ENCODE measurements around the gene TEN1. TPM values are rescaled to one million over a fixed set of nuclear protein-coding genes. Genes with fewer than 3 reads are reported as not detected.

Gene TEN1
- total RNA-seq, 1 donor from 2014 or later, result 5.9 TPM

DNA sequence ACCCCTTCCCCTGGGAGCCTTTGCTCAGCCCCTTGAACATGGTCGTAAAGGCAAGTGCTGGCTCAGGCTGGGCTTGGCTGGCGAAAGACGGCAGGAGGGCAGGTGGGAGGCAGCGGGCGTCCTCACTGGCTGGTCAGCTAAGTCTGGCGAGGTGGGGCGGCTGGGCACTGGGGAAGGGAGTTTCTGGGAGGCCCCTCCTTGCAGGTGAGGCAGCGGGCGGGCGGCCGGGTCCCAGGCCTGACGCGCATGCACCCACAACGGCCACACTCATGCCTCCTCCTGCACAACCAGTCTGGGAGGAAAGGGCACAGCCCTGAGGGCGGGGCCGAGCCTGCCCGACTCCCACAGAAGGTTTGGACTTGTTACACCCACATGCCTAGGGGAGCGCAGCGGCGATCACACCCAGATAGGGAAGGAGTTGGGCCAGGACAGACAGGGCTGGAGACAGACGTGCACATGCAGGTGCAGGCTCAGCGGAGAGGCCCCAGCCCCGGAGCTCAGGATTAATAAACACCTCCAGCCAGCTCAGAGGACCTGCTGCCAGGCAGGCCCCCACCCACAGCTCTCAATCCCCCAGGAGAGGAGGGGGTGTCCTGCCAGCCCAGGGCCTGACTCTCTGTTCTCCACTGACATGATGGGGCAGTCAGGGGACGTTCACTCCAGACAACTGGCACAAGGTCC, 48.3 kb downstream of the TEN1 start, which contains the start of gene EVPL:
Gene EVPL (minus strand): TSS at position 148 of the 681 bp plus-strand sequence. CDS start 108 bp downstream, at position 40.
- no peaks in the 10 kb centered on the region for H3K36me3 Mint-ChIP-seq
- Histone ChIP-seq H4K20me1 (ENCODE audit: low read depth) (peaks cover 5% of the 10 kb centered on the region), H3K9ac (no peak within 1 kb of the TSS), H3K36me3 (no peaks in the 10 kb centered on the region), H3K27ac (no peak within 1 kb of the TSS), H3F3A (ENCODE audit: low read depth) (peaks cover 21% of the 10 kb centered on the region), H3K4me2 (no peak within 1 kb of the TSS), H3K9me3 (ENCODE audit: low read depth) (no peaks in the 10 kb centered on the region), H3K4me3 (no peak within 1 kb of the TSS), H3K79me2 (ENCODE audit: low read depth) (no peaks in the 10 kb centered on the region), H3K4me1 (peaks cover 5% of the 10 kb centered on the region), H3K27me3 (no peaks in the 10 kb centered on the region), H2AFZ (replicated peaks) (no peak within 1 kb of the TSS)
- TF ChIP-seq, protein P1, sequence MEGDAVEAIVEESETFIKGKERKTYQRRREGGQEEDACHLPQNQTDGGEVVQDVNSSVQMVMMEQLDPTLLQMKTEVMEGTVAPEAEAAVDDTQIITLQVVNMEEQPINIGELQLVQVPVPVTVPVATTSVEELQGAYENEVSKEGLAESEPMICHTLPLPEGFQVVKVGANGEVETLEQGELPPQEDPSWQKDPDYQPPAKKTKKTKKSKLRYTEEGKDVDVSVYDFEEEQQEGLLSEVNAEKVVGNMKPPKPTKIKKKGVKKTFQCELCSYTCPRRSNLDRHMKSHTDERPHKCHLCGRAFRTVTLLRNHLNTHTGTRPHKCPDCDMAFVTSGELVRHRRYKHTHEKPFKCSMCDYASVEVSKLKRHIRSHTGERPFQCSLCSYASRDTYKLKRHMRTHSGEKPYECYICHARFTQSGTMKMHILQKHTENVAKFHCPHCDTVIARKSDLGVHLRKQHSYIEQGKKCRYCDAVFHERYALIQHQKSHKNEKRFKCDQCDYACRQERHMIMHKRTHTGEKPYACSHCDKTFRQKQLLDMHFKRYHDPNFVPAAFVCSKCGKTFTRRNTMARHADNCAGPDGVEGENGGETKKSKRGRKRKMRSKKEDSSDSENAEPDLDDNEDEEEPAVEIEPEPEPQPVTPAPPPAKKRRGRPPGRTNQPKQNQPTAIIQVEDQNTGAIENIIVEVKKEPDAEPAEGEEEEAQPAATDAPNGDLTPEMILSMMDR (IDR thresholded peaks at IDR 0.05), result no peak
- H3K4me1 Mint-ChIP-seq, result peaks cover 14% of the 10 kb centered on the region
- DNase-seq (ENCODE audit: low spot score), result no peak
- peaks cover 3% of the 10 kb centered on the region for H3K27me3 Mint-ChIP-seq (ENCODE audit: insufficient read depth, low read depth)
- no peak within 1 kb of the TSS for H3K27ac Mint-ChIP-seq
- no peaks in the 10 kb centered on the region for H3K9me3 Mint-ChIP-seq
- no peak within 1 kb of the TSS for H3K4me3 Mint-ChIP-seq

DNA sequence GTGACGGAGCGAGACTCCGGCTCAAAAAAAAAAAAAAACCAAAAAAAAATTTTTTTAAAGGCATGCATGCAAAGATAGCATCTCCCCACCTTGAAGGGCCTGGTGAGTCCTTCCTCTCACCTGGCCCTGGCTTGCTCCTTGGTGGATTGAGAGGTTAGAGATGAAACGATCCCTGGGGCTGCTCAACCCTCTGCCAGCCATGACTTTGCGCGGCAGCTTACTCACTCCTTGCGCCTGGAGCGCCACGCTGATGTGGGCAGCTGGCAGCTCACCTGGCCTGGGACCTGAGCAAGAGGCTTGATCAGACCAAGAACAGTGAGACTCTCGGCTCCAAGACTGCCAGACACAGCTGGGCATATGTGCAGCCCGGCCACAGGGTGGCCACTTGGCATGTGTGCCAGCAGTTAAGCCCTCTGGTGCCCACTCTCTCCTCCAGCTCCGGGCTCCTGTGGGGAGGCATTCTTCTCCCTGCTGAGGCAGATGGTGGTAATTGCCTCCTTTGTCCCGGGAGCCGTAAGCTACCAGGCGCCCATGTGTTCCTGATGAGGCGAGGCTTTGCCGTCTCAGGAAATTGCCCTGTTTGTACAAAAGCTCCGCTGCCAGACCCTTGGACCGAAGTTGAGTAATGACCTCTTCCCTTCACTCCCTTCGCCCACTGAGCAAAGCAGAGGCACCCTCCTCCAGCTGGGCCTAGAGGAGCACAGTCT, 53.2 kb downstream of the TEN1 start:
- Histone ChIP-seq H2AFZ (replicated peaks) (no peak overlapping the region), H3K9me3 (ENCODE audit: low read depth) (no peaks in the 10 kb centered on the region), H3K4me3 (no peak overlapping the region), H3K27me3 (no peaks in the 10 kb centered on the region), H3F3A (ENCODE audit: low read depth) (peaks cover 30% of the 10 kb centered on the region), H3K4me2 (no peak overlapping the region), H3K4me1 (peaks cover 15% of the 10 kb centered on the region), H3K9ac (no peak overlapping the region), H4K20me1 (ENCODE audit: low read depth) (peaks cover 5% of the 10 kb centered on the region), H3K36me3 (no peaks in the 10 kb centered on the region), H3K27ac (no peak overlapping the region), H3K79me2 (ENCODE audit: low read depth) (no peaks in the 10 kb centered on the region)
- H3K36me3 Mint-ChIP-seq, result peaks cover 1% of the 10 kb centered on the region
- peaks cover 2% of the 10 kb centered on the region for H3K9me3 Mint-ChIP-seq
- TF ChIP-seq EZH2 (IDR thresholded peaks at IDR 0.05), result no peak
- TF ChIP-seq EZH2phosphoT487 (IDR thresholded peaks at IDR 0.05), result no peak
- TF ChIP-seq, protein P1 (IDR thresholded peaks at IDR 0.05), result no peak
- H3K27ac Mint-ChIP-seq, result no peak overlapping the region
- no peak overlapping the region for H3K4me3 Mint-ChIP-seq
- H3K27me3 Mint-ChIP-seq (ENCODE audit: insufficient read depth, low read depth), result peaks cover 6% of the 10 kb centered on the region
- peaks cover 16% of the 10 kb centered on the region for H3K4me1 Mint-ChIP-seq
- DNase-seq (ENCODE audit: low spot score), result no peak

DNA sequence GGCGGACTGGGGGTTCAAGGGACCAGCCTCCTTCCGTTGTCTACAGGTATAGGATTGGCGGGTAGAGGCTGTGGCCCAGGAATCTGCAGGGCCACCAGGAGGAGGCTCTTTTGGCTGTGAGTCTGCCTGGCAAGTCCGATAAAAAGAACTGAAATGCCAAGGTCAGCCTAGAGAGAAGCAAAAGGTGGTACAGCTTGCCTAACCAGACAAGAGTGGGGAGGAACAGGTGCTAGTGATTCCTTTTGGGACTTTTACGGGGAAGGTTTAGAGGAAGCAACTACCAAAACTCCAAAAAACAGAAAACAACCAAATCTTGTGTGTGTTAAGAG, 53.7 kb downstream of the TEN1 start:
- H3K36me3 Mint-ChIP-seq, result peaks cover 1% of the 10 kb centered on the region
- no peak overlapping the region for H3K4me3 ChIP-seq
- H3K4me1 ChIP-seq, result peaks cover 20% of the 10 kb centered on the region
- H3K9me3 ChIP-seq (ENCODE audit: low read depth), result no peaks in the 10 kb centered on the region
- no peak overlapping the region for H3K4me2 ChIP-seq
- no peak overlapping the region for H3K27ac Mint-ChIP-seq
- no peak overlapping the region for H3K4me3 Mint-ChIP-seq
- no peak for DNase-seq (ENCODE audit: low spot score)
- peaks cover 2% of the 10 kb centered on the region for H3K9me3 Mint-ChIP-seq
- H2AFZ ChIP-seq (replicated peaks), result no peak overlapping the region
- no peak overlapping the region for H3K27ac ChIP-seq
- peaks cover 6% of the 10 kb centered on the region for H3K27me3 Mint-ChIP-seq (ENCODE audit: insufficient read depth, low read depth)
- no peaks in the 10 kb centered on the region for H3K79me2 ChIP-seq (ENCODE audit: low read depth)
- peaks cover 5% of the 10 kb centered on the region for H4K20me1 ChIP-seq (ENCODE audit: low read depth)
- TF ChIP-seq EZH2phosphoT487 (IDR thresholded peaks at IDR 0.05), result no peak
- TF ChIP-seq EZH2 (IDR thresholded peaks at IDR 0.05), result no peak
- TF ChIP-seq, protein P1 (IDR thresholded peaks at IDR 0.05), result no peak
- H3K4me1 Mint-ChIP-seq, result peaks cover 16% of the 10 kb centered on the region
- no peaks in the 10 kb centered on the region for H3K36me3 ChIP-seq
- H3F3A ChIP-seq (ENCODE audit: low read depth), result peaks cover 35% of the 10 kb centered on the region
- no peaks in the 10 kb centered on the region for H3K27me3 ChIP-seq
- no peak overlapping the region for H3K9ac ChIP-seq

Measured in neural progenitor cell (in vitro differentiated cells).